Activated gamma-delta T cell (primary cell): Measurements from ENCODE around the gene TEX261.

Source experiments
- DNase-seq: peaks from one replicate; lab custom pipeline; 2025; lab: John Stamatoyannopoulos, UW

TEX261 gene

GRCh38 chr2:70981866-70982810 is 12.5 kb downstream of the TEX261 start:
- DNase-seq, result no peak

DNA sequence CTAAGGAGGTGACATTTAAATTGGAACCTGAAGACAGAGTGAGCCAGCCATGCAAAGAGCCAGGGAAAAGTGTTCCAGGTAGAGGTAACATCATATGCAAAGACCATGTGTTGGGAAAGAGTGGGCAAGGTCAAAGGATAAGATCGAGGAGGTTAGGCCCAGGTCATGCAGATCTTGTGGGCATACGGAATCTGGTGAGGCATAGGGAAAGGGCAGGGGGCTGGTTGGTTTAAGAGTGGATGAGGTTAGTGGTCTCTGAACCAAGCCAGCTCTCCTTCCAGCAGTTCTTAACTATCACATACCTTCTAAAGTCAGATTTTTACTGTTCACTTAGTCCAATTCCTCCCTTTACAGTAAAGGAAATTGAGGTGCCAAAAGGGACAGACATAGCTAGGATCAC is 13.3 kb downstream of the TEX261 start:
- no peak for DNase-seq

DNA sequence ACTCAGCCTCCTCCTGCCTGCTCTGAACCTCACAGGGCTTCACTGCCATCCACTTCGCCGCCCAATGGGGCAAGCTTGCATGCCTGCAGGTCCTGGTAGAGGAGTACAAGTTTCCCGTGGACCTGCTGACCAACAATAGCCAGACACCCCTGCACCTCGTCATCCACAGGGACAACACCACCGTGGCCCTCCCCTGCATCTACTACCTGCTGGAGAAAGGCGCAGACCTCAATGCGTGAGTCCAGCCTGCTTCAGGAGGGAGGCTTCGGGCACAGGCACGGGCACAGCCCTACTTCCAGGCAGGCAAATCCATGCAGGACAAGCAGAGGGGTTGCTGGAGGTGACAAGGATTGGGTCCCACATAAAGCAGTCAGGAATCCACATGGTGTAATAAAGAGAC is 15.0 kb downstream of the TEX261 start:
- no peak for DNase-seq

DNA sequence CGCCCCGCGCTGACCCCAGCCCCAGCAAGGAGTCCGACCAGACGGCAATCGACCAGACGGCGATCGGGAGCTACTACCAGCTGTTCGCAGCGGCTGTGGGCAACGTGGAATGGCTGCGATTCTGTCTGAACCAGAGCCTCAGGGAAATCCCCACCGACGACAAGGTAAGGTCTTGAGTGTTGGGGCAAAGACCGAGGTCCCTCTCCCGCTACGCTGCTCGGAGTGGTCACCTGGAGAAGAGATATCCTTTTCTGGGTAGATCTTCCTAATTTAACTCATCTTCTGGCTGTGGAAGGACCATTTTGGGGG is 15.5 kb downstream of the TEX261 start:
- no peak for DNase-seq

- DNase-seq, result no peak
Measured at GRCh38 chr2:70978341-70979179, 16.1 kb downstream of the TEX261 start, which contains the start of gene ANKRD53. ANKRD53 (plus strand) TSS chr2:70978630; CDS start chr2:70978646, 16 bp downstream.

DNA sequence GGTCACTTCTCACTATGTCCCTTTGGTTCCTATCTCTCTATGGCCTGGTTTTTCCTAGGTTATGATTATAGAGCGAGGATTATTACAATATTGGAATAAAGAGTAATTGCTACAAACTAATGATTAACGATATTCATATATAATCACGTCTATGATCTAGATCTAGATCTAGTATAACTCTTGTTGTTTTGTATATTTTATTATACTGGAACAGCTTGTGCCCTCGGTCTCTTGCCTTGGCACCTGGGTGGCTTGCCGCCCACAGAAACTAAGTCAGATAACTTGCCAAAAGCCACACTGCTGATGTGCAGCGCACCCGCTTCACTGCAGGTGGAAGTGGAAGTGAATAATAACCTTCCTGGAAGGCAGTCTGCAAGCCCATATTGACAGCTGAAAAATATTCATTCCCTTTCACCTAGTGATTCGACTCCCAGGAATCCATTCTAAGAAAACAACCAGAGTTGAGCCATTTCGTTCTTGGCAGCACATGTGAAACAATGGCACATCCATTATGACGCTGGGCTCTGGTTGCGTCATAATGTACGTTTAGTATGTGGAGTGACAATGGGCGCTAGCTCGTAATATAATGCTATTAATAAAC is 17.0 kb downstream of the TEX261 start:
- no peak for DNase-seq

DNA sequence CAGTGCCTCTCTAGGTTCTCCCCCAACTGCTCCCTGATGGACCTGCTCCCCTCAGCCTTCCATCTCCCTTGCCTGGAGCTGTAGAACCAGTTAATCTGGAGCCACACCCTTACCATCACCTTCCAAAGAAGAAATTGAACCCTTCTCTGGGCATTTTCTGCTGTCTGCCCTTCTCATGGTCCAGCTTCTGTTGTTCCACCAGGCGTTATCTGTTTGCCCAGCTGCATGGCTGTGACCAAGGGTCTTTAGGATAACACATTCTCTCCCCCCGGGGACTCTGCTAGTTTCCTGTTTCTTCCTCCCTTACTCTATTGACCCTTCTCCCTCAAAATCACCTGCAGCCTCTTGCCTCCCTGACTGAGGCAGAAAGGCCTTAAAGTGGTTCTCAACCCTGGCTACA is 19.4 kb downstream of the TEX261 start:
- DNase-seq, result no peak

DNA sequence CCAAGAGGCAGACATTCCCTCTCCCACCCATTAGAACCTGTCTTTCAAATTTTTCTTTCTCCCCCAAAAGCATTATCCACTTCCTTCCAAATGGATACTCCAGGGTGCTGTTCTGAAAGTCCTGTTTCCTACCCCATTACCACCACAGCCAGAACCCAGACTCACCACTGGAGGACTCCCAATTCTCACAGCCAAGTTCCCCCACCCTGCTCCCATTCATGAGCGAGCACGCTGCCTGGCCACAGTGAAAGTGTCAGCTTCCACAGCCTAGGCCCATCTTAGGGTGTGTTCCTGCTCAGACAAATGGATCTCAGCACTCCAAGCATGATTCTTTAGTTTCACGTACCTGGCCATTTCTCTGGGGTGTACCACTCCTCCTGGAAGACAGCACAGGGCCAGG is 20.1 kb downstream of the TEX261 start:
- no peak for DNase-seq

- DNase-seq, result no peak
Measured at GRCh38 chr2:70967189-70967588, 27.5 kb downstream of the TEX261 start.

DNA sequence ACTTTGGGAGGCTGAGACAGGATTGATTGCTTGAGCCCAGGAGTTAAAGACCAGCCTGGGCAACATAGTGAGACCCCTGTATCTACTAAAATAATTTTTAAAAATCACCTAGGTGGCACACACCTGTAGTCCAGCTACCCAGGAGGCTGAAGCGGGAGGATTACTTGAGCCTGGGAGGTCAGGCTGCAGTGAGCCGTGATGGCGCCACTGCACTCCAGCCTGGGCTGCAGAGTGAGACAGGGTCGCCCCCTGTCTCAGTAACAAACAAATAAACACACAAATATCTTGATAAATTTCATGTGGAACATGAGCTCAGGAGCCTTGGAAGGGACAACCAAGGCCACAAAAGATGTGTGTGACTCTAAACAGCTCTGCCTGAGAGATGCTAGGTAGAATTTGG is 28.0 kb downstream of the TEX261 start:
- DNase-seq, result no peak

- no peak for DNase-seq
Measured at GRCh38 chr2:70965506-70965905, 29.2 kb downstream of the TEX261 start.

GRCh38 chr2:70964596-70965386 is 29.9 kb downstream of the TEX261 start:
- DNase-seq, result peak; percentile 57

- no peak for DNase-seq
Measured at GRCh38 chr2:70964133-70964532, 30.5 kb downstream of the TEX261 start.

DNA sequence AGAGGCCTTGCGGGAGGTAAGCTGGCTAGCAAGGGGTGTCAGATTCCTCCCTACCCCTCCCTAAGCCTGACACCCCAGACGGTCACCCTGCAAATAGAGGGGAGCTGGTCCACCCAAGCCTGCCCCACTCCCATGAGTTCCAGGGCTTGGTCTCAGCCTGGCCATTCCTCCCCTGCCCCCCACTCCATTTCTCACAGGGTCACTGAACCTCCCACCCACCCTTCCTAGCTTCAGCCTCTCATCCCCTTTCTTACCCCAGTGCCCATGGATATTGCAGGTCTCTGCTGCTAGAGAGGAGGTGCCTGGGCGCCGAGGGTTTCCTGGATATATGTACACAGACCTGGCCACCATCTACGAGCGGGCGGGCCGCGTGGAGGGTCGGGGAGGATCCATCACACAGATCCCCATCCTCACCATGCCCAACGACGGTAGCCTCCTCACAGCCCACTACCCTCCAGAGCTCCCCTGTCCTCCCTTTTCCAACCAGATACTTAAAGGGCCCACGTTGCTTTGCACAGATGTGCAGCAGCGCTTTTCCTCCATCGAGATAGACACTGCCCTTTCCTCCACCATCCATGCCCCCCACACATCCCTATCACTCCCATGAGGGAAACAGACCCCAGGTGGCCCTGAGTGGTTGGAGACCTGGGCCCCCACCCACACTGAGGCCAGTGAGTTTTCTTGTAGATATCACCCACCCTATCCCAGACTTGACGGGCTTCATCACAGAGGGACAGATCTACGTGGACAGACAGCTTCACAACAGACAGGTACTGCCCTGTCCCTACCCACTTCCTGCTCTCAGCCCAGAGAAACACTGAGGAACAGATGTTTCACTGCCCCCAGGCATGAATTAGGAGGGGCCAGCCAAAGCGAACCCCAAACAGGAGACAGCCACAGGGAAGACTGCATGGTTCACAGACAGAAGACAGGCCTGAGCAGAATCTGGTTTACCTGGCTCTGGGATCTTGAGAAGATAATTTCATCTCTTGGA is 31.5 kb downstream of the TEX261 start:
- no peak for DNase-seq

- no peak for DNase-seq
Measured at GRCh38 chr2:70962211-70962884, 32.3 kb downstream of the TEX261 start.

DNA sequence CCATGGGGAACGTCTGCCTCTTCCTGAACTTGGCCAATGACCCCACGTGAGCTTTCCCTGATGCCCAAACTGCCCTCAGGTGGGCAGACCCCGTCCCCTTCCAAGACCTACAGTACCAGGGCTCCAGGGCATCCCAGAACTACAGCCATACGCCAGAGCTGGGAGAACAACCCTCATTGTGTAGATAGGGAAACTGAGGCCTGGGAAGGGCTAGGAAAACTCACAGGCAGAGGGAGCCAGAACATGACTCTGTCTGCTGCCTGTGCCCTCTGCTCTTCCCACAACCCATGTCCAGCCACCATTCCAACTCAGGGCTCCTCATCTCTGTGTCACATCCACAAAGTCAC is 33.1 kb downstream of the TEX261 start:
- no peak for DNase-seq

DNA sequence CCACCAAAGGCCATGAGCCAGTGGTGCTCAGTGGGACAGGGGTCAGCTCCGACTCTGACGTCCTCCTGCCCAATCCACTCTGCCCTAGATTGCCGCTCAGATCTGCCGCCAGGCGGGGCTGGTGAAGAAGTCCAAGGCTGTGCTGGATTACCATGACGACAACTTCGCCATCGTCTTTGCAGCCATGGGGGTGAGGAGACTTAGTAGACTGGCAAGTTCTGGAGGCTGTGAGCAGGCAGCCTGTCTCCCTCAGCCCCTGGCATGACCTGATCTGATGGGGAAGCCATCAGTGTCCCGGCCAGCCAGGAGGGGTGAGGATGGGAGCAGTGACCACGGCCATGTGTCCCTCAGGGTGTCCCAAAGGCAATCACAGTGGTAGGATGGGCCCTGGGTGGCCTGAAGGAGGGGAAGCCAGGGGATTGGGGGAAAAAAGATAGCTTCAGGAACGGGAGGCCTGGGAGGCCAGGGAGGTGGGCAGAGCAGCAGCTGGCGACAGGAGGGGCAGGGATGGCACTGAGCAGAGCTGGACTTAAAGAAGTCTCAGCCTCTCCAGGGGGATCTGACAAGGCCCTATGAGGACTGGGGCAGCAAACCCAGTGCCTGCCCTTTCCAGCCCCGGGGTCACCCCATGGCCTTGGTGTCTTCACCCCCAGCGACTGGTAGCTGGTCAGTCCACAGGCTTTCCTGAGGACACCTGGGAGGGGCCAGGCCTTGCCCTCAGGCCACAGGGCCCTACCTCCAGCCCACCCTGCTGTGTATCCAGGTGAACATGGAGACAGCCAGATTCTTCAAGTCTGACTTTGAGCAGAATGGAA is 33.6 kb downstream of the TEX261 start:
- DNase-seq, result no peak

DNA sequence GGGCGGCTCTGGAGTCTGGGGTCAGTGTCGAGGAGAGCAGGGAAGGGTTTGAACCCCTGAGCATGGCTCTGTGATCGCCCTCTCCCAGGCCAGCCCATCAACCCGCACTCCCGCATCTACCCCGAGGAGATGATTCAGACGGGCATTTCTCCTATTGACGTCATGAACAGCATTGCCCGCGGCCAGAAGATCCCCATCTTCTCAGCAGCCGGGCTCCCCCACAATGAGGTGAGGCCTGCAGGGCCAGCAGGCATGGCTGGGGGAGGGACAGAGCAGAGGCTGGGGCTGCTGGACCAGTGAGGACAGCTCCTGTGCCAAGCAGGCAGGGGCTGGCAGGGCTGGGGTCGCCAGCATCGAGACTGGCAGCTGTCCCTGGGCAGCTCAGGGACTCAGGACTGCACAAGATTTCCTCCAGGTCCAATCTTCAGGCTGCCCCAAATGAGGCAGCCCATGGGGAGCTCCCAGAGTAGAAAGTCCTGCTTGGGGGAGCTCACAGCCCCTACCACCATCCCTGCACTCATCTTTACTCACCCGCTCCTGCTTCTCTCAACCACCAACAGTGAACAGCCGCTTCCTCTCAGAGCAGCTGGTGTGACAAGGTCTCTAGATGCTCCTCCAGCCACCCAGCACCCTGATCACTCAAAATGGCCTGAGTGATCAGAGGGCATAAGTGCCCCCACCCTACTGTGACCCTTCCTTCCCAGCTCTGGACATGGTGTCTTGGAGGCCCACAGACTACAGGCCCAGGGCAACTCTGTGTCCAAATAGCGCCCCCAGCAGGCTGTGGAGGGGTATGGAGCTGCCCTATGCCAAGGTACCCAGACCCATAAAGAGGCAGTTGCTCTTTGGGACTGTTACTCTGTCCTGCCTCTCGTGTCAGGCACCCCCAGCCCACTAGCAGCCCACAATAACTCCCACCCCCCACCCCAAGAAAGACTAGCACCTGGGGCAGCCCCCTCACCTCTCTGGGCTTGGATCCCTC is 34.5 kb downstream of the TEX261 start:
- no peak for DNase-seq
